Activated CD4-positive, alpha-beta T cell treated with anti-CD3 and anti-CD28 coated beads, Interleukin-2, amount 50 U/mL, for 1 hour (primary cell): Measurements from ENCODE around the gene UBFD1.

Experiments used
- DNase-seq: peaks from one replicate; pipeline ENCODE4 v3.0.0-alpha.2; 2020

Gene UBFD1

DNA sequence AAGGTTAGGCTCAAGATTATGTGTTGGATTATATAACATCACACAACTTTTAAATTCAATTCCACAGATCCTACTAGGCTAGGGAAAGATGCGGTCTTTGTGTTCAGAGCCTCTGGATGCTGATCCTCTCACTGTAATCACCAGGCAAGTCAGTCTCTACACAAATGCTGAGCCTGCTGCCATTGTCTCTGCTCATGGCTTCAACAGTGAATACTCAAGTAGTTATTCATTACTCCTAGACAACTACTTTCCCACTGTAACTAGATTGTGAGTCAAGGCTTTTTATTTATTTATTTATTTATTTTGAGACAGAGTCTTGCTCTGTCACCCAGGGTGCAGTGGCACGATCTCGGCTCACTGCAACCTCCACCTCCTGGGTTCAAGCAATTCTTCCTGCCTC, 54.4 kb downstream of the UBFD1 start:
- DNase-seq = no peak

DNA sequence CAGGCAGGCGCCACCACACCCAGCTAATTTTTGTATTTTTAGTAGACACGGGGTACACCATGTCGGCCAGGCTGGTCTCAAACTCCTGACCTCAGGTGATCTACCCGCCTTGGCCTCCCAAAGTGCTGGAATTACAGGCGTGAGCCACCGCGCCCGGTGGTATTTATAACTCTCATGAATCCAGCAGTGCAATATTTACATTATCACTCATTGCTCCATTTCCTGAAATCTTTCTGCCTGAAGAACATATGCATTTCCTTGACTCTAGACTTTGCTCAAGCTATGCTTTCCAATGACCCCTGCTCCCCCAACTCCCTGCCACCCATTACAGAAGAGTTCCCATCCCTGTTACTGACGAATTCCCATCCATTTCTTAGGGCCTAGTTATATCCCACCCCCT, 58.3 kb downstream of the UBFD1 start:
- no peak for DNase-seq
